Pons (tissue), 1 donor: Measurements from ENCODE around the gene CCDC194.
"Not testable (repeated sequence)": the region's sequence is repeated elsewhere in the genome, so short reads cannot be mapped to it uniquely, and the experiment has no call there.

Experiments
- DNase-seq: peaks from one replicate; pipeline ENCODE4 v3.0.0-alpha.2; 2016; ENCODE audit warnings: low spot score

Gene CCDC194

DNA sequence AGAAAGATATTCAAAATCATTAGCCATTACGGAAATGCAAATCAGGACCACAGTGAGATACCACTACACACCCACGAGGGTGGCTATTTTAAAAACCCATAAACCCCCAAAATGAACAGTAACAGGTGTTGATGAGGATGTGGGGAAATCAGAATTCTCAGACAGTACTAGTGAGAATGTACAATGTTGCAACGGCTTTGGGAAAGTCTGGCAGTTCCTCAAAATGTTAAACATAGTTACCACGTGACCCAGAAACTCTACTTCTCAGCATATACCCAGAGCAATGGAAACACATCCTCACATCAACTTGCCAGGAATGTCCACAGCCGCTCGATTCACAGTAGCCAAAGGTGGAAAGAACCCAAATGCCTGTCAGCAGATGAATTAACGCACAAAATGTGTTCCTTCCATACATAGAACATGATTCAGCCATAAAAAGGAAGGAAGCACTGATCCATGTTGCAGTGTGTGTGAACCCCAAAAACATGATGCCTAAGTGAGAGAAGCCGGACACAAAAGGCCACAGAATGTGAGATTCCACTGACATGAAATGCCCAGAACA is 23.9 kb downstream of the CCDC194 start:
- DNase-seq, result peak; percentile 82

DNA sequence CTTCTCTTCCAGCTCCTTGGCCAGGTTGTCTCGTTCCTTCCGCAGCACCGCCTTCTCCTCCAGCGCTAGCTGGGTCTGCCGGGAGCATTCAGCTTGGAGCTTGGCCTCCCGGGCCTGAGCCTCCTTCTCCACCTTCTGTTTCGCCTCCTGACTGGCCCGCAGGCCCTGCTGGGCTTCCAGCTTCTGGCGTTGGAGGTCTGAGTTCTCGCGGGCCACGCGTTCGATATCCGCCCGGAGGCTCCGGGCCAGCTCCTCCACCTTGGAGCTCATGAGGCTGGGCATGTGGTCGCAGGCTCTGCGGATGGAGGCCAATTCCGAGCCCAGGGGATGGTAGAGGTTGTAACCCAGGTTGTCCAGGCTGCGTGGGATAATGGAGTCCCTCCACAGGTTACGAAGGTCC is 28.6 kb downstream of the CCDC194 start:
- no peak for DNase-seq

DNA sequence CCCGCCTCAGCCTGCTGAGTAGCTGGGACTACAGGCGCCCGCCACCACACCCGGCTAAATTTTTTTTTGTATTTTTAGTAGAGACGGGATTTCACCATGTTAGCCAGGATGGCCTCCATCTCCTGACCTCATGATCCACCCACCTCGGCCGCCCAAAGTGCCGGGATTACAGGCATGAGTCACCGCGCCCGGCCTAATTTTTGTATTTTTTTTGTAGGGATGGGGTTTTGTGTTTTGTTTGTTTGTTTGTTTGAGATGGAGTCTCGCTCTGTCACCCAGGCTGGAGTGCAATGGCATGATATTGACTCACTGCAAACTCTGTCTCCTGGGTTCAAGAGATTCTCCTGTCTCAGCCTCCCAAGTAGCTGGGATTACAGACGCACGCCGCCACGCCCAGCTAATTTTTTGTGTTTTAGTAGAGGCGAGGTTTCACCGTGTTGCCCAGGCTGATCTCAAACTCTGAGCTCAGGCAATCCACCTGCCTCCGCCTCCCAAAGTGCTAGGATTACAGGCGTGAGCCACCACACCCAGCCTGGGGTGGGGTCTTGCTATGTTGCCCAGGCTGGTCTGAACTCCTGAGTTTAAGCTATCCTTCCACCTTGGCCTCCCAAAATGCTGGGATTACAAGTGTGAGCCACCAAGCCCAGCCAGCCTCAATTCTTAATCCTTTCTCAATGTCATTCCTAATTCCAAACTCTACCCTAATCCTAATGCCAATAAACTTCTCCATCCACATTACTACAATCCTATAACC is 30.0 kb downstream of the CCDC194 start:
- DNase-seq, result not testable (repeated sequence)

DNA sequence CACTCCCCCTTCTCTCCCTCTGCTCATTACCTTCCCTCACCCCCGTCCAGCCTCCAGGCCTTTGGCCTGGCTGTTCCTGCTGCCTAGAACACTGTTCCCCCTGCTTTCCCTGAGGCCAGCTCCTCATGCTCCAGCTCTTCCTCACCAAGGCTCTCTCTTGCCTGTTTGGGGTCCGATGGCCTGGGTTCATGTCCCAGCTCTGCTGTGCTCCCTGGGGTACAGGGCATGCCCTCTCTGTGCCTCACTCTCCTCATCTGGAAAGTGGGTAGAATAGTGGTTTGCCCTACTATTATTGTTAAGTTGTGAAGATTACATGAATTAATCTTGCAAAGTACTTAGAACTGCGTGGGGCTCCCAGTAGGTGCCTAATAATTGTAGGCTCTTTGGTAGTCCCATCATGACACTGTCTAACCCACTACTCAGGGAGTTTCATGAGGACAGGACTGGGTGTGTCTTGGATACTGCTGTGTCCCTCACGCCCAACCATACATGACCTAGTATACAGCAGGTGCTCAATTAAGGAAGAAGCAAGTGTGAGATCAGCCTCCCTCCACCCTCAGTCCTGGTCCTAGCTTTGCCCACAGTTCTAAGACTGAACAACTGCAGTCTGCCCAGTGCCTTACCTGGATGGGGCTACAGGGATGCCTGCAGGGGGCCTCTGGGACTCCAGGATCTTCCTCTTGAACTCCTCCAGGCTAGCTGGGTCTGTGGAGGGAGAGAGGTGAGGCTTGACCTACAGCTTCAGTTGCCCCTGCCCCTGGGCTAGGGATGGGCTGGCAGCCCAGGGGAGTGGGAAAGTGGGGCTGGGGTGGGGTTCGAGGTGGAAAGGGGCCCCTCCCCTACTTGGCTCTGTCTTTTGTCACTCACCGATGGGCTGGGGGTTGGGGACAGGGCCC is 33.8 kb downstream of the CCDC194 start:
- DNase-seq, result no peak

DNA sequence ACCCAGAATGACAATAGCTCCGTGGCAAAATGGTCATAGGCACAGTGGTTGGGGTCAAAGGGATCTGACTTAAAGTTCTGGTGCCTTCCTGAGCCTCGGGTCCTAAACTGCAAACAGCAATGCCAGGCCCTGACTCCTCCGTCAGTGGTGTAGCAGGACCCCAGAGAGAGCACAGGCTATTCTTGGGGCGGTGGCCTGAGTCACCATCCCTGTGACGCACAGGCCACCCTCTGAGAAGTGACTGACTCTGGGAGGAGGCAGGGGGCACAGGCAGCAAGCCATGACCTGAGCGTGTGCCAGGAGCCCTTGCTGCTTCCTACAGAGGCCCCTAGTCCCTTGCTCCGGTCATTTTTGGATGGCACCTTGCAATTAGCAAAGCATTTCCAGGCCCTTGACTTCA is 35.6 kb downstream of the CCDC194 start:
- no peak for DNase-seq

DNA sequence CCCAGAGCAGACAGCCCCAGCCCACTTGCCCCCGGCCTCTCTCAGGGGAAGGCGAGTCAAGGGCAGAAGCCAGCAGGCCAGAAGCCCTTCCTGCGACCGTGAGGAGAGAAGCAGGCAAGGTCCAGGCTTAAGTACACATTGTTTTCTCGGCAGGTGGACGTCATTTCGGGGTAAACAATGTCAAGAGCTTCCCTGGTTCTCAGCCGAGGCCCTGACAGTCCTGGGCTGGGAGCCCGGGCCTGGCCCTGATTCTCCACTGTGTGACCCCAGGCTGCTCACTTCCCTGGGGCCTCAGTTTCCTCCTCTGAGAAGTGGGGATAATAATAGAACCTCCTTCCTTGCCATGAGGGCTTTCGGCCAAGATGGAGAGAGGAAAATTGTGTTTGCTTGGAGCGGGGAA is 36.3 kb downstream of the CCDC194 start:
- DNase-seq, result no peak

DNA sequence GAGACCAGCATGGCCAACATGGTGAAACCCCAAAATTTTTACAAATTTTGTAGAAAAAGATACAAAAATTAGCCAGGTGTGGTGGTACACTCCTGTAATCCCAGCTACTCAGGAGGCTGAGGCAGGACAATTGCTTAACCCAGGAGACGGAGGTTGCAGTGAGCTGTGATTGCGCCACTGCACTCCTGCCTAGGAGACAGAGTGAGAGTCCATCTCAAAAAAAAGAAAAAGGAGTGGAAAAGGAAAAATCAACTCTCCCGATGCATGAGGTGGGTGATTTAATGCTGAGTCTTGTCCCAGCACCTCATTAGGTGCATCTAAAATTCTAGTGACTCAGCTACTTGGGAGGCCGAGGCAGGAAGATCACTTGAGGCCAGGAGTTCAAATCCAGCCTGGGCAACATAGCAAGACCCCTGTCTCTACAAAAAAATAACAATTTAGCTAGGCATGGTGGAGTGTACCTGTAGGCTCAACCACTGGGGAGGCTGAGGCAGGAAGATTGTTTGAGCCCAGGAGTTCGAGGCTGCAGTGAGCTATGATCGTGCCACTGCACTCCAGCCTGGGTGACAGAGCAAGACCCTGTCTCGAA is 36.8 kb downstream of the CCDC194 start:
- no peak for DNase-seq

DNA sequence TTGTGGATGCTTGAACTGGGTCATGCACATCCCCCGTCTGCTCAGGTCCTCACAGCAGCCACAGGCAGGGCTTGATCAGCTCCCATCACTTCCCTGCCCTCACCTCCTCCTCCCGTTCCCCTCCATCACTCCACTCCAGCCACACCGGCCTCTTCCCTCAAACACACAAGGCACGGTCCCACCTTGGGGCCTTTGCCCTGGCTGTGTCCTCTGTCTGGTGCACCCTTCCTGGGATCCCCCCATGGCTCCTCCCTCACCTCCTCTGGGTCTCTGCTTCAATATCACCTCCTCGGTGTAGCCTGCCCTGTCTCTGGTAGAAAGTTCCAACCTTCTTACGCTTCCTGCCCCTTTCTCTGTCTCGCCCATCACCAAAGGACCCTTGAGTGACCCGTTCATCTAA is 40.6 kb downstream of the CCDC194 start:
- no peak for DNase-seq

DNA sequence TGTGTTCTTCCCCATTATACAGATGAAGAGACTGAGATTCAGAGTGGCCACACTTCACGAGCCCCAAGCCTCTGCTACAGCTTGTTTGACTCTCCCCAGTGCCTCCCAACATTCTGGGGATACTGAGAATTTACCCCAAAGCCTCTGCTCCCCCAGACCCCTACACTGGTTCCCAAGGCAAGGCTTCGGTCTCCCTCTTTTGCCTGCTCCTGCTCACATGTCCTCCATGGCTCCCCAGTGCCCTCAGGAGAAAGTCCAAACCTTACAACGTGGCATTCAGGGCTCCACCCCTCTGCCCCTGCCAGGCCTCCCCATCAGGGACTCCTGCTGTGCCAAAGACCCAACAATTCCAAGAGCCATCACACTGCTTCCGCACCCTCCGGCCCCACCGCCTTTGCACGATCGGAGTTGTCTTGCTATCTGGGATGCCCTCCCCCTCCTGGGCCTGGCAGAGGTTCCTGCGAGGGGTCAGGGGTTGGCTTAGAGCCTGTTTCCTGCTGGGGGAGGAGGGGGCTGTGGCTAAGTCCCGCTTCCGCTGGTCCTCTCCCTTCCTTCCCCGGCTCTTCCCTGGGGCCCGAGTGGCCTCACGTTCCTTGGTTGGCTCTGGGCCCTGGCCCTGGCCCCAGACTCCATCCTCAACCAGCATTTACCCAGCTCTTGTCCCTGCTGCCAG is 41.3 kb downstream of the CCDC194 start:
- DNase-seq, result no peak

DNA sequence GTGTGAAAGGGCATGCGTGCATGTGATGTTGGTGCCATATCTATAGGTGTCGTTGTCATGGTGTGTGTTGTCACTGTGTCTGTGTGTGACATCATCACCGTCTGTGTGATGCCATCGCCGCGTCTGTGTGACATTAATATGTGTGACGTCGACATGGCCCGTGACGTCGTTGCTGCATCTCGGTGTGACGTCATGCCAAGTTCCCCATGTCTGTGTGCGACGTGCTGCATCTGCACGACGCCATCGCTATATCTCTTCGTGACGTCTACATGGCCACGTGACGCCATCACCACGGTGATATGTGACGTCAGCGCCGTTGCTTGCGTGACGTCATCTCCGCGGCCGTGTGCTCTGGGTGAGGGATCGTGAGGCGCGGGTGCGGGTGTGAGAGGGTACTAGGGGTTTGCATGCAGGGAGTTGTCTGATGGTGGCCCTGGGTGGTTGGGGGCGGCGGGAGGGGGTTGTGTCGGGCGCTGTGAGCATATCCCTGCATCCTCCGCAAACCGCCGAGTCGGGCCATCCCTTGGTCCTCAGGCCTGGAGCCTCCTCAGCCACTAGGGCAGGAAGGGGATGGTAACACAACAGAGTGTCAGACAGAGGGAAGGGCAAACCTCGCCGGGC is 42.1 kb downstream of the CCDC194 start:
- DNase-seq, result no peak

DNA sequence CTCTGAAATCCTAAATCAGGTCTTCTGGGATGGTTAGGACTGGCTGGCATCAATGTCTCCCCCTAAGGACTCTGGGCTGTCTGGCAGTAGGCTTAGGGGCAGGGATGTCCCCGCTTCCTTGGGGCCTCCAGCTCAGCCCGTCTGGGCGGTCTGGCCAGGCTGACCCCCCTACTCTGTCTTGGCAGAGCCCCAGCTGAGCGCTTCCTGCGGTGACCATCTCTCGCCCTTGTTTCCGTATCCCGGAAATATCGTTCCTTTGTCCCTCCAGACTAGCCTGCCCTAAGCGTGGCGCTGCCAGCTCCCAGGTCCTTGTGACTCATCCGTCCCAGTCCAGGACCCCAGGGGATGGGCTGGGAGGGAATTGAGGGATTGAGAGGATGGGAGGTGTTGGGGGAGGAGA is 45.3 kb downstream of the CCDC194 start:
- no peak for DNase-seq

DNA sequence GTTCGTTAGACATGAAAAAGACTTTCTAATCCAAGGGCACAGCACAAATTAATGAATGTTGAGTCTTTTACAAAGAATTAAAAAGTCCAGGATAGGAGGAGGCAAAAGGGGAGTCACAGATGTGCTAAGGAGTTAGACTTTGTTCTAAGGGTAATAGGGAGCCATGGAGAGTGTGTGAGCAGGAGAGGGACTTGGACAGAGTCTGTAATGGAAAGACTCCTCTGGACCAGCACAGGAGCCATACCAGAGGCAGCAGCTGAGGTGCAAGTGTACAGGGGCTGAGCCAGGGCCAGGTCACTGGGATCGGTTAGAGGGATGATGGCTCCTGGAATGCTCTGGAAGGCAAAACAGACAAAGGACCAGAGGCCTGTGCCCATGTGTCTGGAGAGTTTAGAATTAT is 46.1 kb downstream of the CCDC194 start:
- no peak for DNase-seq

DNA sequence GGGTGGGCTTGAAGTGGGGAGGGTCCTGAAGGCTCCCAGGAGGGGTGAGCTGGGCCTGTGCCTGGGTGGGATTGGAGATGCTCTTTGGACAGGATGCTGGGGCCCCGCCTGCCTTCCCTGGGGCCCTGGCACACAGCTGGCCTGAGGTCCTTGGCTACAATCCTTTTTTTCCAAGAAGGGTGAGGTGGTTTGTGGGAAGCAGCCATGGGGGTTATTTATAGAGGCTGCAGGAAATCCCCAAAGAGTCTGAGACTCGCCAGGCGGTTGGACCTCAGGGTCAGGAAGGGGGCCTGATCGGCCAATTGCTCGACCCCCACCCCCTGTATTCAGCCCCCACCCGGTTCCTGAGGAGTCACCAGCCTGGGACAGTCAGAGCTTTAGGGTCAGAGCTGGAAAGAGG is 46.6 kb downstream of the CCDC194 start:
- no peak for DNase-seq

DNA sequence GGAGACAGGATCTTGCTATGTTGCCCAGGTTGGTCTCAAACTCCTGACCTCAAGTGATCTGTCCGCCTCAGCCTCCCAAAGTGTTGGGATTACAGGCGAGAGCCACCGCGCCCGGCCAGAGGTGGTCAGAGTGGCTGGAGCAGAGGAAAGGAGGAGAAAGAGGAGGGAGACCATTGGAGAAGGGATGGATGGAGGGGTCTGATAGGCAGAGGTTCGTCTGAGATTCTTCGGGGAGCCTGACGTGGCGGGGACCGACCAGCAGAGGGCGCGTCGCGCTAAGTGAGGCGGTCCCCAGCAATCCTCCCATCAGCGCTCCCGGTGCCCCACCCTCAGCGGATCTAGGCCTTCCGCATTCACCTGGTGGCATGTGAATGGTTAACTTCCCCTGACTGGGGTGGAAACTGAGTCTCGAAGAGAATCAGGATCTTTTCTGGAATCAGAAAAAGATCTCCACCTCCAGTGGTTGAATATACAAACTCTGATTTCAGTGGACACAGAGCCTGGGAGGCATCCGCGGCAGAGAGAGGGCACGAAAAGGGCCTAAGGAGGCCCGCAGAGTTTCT is 47.8 kb downstream of the CCDC194 start:
- DNase-seq, result peak; percentile 34

DNA sequence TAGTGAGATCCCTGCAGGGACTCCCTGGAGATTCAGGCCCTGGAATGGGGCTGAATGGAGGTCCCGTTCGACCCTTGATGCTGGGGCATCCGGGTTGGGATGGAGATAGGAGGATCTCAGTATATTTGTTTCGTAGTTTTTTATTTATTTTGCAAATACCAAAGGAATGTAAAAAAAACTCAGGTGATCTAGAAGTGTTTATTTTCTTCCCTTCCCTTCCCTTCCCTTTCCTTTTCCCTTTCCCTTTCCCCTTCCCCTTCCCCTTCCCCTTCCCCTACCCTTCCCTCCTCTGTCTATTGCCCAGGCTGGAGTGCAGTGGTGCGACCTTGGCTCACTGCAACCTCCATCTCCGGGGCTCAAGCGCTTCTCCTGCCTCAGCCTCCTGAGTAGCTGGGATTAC is 52.2 kb downstream of the CCDC194 start:
- DNase-seq, result no peak

DNA sequence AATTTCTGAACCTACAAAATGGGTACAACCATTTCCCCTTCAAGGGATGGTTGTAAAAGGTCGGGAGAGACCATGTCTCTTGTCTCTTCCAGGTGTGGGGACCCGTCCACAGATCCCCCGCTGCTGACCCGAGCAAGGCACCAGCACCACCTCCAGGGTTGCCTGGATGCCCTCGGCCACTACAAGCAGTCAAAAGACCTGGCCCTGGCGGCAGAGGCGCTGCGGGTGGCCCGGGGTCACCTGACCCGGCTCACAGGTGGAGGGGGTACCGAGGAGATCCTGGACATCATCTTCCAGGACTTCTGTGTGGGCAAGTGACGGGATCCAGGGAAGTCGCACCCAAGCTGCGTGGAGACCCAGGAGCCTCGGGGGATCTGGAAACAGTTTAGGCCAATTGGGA is 52.6 kb downstream of the CCDC194 start:
- no peak for DNase-seq

DNA sequence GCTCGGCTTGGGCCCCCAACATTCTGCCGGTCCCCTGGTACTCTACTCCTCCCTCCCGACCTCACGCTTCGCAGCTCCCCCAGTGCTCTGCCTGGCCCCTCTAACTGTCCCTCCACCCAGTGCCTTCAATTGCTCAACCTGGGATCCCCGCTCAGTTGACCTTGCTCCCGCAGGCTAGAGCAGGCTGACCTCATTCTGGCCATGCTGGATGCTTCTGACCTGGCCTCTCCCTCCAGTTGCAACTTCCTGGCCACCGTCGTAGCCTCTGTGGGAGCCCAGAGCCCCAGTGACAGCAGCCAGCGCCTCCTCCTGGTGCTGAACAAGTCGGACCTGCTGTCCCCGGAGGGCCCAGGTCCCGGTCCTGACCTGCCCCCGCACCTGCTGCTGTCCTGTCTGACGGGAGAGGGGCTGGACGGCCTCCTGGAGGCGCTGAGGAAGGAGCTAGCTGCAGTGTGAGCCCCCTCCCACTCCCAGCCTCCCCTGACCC is 53.1 kb downstream of the CCDC194 start:
- no peak for DNase-seq
